DOHH2 (cell line): ENCODE data around the gene SLC18B1.

Experiments used
- EZH2phosphoT487 ChIP-seq: fragments of 200-600 bp; sonication (generic); IDR thresholded peaks from 2 replicates; pipeline ENCODE4 v1.6.1; 2017; ENCODE audit warnings: borderline replicate concordance, mild to moderate bottlenecking, antibody characterized with exemption, low read length, moderate library complexity, mixed read lengths
- TF ChIP-seq, protein P1 (sequence below): fragments of 200-600 bp; sonication (generic); IDR thresholded peaks from one replicate; pipeline ENCODE4 v1.5.1; 2014; ENCODE audit warnings: antibody characterized with exemption, mild to moderate bottlenecking, low read depth, low read length; ENCODE audit not compliant: poor library complexity, severe bottlenecking

DNA sequence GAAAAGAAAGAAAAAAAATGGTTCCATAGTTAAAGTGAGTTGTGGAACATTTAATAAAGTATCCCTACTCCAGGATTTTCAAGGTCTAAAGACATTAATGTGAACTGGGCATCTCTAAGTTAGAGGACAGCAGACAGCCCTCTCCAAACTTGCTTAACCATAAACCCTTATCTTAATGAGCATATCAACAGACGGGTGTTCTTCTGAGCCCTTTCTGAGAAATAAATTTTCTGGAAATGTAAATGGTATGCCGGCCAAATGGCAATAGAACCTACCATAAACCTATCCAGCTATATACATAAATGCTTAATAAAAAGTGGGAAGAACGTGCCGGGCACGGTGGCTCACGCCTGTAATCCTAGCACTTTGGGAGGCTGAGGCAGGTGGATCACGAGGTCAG lies 12.5 kb downstream of the SLC18B1 start:
- TF ChIP-seq, protein P1, sequence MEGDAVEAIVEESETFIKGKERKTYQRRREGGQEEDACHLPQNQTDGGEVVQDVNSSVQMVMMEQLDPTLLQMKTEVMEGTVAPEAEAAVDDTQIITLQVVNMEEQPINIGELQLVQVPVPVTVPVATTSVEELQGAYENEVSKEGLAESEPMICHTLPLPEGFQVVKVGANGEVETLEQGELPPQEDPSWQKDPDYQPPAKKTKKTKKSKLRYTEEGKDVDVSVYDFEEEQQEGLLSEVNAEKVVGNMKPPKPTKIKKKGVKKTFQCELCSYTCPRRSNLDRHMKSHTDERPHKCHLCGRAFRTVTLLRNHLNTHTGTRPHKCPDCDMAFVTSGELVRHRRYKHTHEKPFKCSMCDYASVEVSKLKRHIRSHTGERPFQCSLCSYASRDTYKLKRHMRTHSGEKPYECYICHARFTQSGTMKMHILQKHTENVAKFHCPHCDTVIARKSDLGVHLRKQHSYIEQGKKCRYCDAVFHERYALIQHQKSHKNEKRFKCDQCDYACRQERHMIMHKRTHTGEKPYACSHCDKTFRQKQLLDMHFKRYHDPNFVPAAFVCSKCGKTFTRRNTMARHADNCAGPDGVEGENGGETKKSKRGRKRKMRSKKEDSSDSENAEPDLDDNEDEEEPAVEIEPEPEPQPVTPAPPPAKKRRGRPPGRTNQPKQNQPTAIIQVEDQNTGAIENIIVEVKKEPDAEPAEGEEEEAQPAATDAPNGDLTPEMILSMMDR: no peak
- no peak for TF ChIP-seq EZH2phosphoT487
